WERI-Rb-1 (cell line): ENCODE measurements around the gene SLC23A2.
A peak's percentile ranks its signal among the peaks of the same experiment; 100 is the strongest.

Experiments
- DNase-seq: peaks from one replicate; pipeline ENCODE4 v3.0.0-alpha.2; 2020
- H3K27ac ChIP-seq: fragments of 250-450 bp; sonication (Bioruptor Pico); 2 replicates; pipeline ENCODE4 v1.5.1; 2020; ENCODE audit warnings: mild to moderate bottlenecking, moderate library complexity
- H3K27me3 ChIP-seq: fragments of 250-450 bp; sonication (Bioruptor Pico); 2 replicates; pipeline ENCODE4 v1.5.1; 2021; ENCODE audit warnings: mild to moderate bottlenecking, low read depth, moderate library complexity; ENCODE audit not compliant: insufficient read depth, severe bottlenecking
- H3K36me3 ChIP-seq: fragments of 250-450 bp; sonication (Bioruptor Pico); 2 replicates; pipeline ENCODE4 v1.5.1; 2020; ENCODE audit warnings: mild to moderate bottlenecking, moderate library complexity
- H3K4me3 ChIP-seq: 2 replicates; pipeline ENCODE4 v1.5.1; 2011; ENCODE audit warnings: low read depth, mild to moderate bottlenecking, control low read depth, low read length
- H3K9me3 ChIP-seq: fragments of 250-450 bp; sonication (Bioruptor Pico); 2 replicates; pipeline ENCODE4 v1.5.1; 2021; ENCODE audit warnings: mild to moderate bottlenecking, moderate library complexity; ENCODE audit not compliant: severe bottlenecking
- TF ChIP-seq, protein P1 (sequence below): IDR thresholded peaks from 2 replicates; pipeline ENCODE4 v1.5.1; 2011; ENCODE audit warnings: low read depth, mild to moderate bottlenecking, control low read depth, inconsistent platforms, low read length

Gene SLC23A2

GRCh38 chr20:4901031-4901818 is 100.1 kb downstream of the SLC23A2 start:
- no peak overlapping the region for H3K27ac ChIP-seq
- no peak overlapping the region for H3K4me3 ChIP-seq
- TF ChIP-seq, protein P1, sequence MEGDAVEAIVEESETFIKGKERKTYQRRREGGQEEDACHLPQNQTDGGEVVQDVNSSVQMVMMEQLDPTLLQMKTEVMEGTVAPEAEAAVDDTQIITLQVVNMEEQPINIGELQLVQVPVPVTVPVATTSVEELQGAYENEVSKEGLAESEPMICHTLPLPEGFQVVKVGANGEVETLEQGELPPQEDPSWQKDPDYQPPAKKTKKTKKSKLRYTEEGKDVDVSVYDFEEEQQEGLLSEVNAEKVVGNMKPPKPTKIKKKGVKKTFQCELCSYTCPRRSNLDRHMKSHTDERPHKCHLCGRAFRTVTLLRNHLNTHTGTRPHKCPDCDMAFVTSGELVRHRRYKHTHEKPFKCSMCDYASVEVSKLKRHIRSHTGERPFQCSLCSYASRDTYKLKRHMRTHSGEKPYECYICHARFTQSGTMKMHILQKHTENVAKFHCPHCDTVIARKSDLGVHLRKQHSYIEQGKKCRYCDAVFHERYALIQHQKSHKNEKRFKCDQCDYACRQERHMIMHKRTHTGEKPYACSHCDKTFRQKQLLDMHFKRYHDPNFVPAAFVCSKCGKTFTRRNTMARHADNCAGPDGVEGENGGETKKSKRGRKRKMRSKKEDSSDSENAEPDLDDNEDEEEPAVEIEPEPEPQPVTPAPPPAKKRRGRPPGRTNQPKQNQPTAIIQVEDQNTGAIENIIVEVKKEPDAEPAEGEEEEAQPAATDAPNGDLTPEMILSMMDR = no peak
- H3K36me3 ChIP-seq = peaks cover 26% of the 10 kb centered on the region
- no peaks in the 10 kb centered on the region for H3K9me3 ChIP-seq
- DNase-seq = no peak
- H3K27me3 ChIP-seq = no peaks in the 10 kb centered on the region

- Histone ChIP-seq H3K36me3 (peaks cover 25% of the 10 kb centered on the region), H3K27me3 (no peaks in the 10 kb centered on the region), H3K27ac (no peak overlapping the region), H3K4me3 (no peak overlapping the region), H3K9me3 (no peaks in the 10 kb centered on the region)
- TF ChIP-seq, protein P1 = no peak
- no peak for DNase-seq
Measured at GRCh38 chr20:4898282-4899244, 102.7 kb downstream of the SLC23A2 start.

GRCh38 chr20:4897600-4897999 is 103.7 kb downstream of the SLC23A2 start:
- no peaks in the 10 kb centered on the region for H3K9me3 ChIP-seq
- H3K36me3 ChIP-seq = peaks cover 26% of the 10 kb centered on the region
- H3K4me3 ChIP-seq = no peak overlapping the region
- H3K27ac ChIP-seq = no peak overlapping the region
- DNase-seq = no peak
- no peaks in the 10 kb centered on the region for H3K27me3 ChIP-seq
- TF ChIP-seq, protein P1 = no peak

GRCh38 chr20:4896971-4897497 is 104.3 kb downstream of the SLC23A2 start:
- Histone ChIP-seq H3K36me3 (peaks cover 23% of the 10 kb centered on the region), H3K27ac (no peak overlapping the region), H3K4me3 (no peak overlapping the region), H3K9me3 (no peaks in the 10 kb centered on the region), H3K27me3 (no peaks in the 10 kb centered on the region)
- DNase-seq = peak; percentile 50
- TF ChIP-seq, protein P1 = peak; percentile 53

GRCh38 chr20:4896119-4896702 is 105.1 kb downstream of the SLC23A2 start:
- Histone ChIP-seq H3K27ac (no peak overlapping the region), H3K27me3 (no peaks in the 10 kb centered on the region), H3K4me3 (no peak overlapping the region), H3K9me3 (no peaks in the 10 kb centered on the region), H3K36me3 (peaks cover 19% of the 10 kb centered on the region)
- TF ChIP-seq, protein P1 = no peak
- DNase-seq = no peak
